CD4-positive, alpha-beta T cell (primary cell): ENCODE results near the gene WDR82. TPM values are rescaled to one million over a fixed set of nuclear protein-coding genes. Genes with fewer than 3 reads are reported as not detected.

Experiments used
- ATAC-seq: fragments of 200-7000 bp; cut with Tn5 transposase; one replicate; pipeline ENCODE4 v1.10.0; 2022; ENCODE audit warnings: mild to moderate bottlenecking; ENCODE audit not compliant: poor library complexity
- CTCF ChIA-PET: fragments of 350-600 bp; sonication (Branson Sonifier 250); formaldehyde crosslinking; loops from one replicate; lab custom pipeline; 2021; ENCODE audit warnings: antibody characterized with exemption, inconsistent platforms; lab: Charles Lee
- POLR2A ChIA-PET: fragments of 350-600 bp; sonication (Branson Sonifier 250); formaldehyde crosslinking; loops from one replicate; lab custom pipeline; 2021; ENCODE audit warnings: antibody characterized with exemption, inconsistent platforms; lab: Charles Lee
- DNase-seq, 14 experiments: peaks; one replicate each; pipeline ENCODE4 v3.0.0-alpha.2; 2013 to 2020; ENCODE audit warnings: mixed read lengths in 2 of 14
- H3K27ac ChIP-seq, 2 donors: one replicate each; pipeline versions ENCODE4 v1.5.1 to v1.7.0; 2013; ENCODE audit warnings: low read length in 2 of 2, low read depth in 1 of 2, mild to moderate bottlenecking in 1 of 2
- H3K27me3 ChIP-seq, 2 experiments: 1 replicate in 1 of 2; 2 replicates in 1 of 2; pipeline versions ENCODE4 v1.6.1 to v1.7.0; 2013; ENCODE audit warnings: low read length in 2 of 2, control low read depth in 1 of 2, mild to moderate bottlenecking in 1 of 2, moderate library complexity in 1 of 2; ENCODE audit not compliant: insufficient read depth in 2 of 2, control insufficient read depth in 1 of 2
- H3K36me3 ChIP-seq: one replicate; pipeline ENCODE4 v1.6.1; 2013; ENCODE audit warnings: low read length, control low read depth; ENCODE audit not compliant: insufficient read depth
- H3K4me1 ChIP-seq: one replicate; pipeline ENCODE4 v1.6.1; 2013; ENCODE audit warnings: low read length, control low read depth; ENCODE audit not compliant: insufficient read depth
- H3K4me3 ChIP-seq: one replicate; pipeline ENCODE4 v1.5.1; 2013; ENCODE audit warnings: mild to moderate bottlenecking, low read length, moderate library complexity
- H3K9me3 ChIP-seq, 2 experiments: 1 replicate in 1 of 2; 2 replicates in 1 of 2; pipeline versions ENCODE4 v1.6.1 to v1.7.0; 2013; ENCODE audit warnings: low read length in 2 of 2, mild to moderate bottlenecking in 2 of 2, control low read depth in 1 of 2, moderate library complexity in 1 of 2; ENCODE audit not compliant: control insufficient read depth in 1 of 2, insufficient read depth in 1 of 2
- H3K27ac Mint-ChIP-seq: one replicate; pipeline ENCODE4 v1.8.0; 2020; ENCODE audit warnings: mixed read lengths
- H3K27me3 Mint-ChIP-seq: one replicate; pipeline ENCODE4 v1.8.0; 2021; ENCODE audit warnings: mixed read lengths
- H3K36me3 Mint-ChIP-seq: one replicate; pipeline ENCODE4 v1.8.0; 2021; ENCODE audit warnings: low read depth, mixed read lengths
- H3K4me1 Mint-ChIP-seq: one replicate; pipeline ENCODE4 v1.8.0; 2021; ENCODE audit warnings: low read depth, mixed read lengths
- H3K4me3 Mint-ChIP-seq: one replicate; pipeline ENCODE4 v1.8.0; 2020; ENCODE audit warnings: mild to moderate bottlenecking, mixed read lengths
- H3K9me3 Mint-ChIP-seq: one replicate; pipeline ENCODE4 v1.8.0; 2020; ENCODE audit warnings: mixed read lengths
- intact Hi-C, 2 experiments: fragments of 100-400 bp; cut with DNase I in 1 of 2; cut with micrococcal nuclease in 1 of 2; formaldehyde crosslinking; loops; one replicate each; pipeline versions ENCODE4 v1.15.1 to v1.9.0; 2023 to 2025; cut with DNase I, micrococcal nuclease
- total RNA-seq, 174 experiments: library from RNA in 2 of 174; stranded (reverse) in 2 of 174; gene quantifications; one replicate each; pipeline ENCODE4 v1.2.3 and lab custom pipeline; 2021 to 2026
- TF ChIP-seq, protein P1 (sequence below): fragments of 200-600 bp; IDR thresholded peaks from one replicate; pipeline ENCODE4 v1.8.0; 2022; ENCODE audit warnings: antibody characterized with exemption, mild to moderate bottlenecking

Gene WDR82
- total RNA-seq, 2 experiments from 2014 or later, result 114 TPM

GRCh38 chr3:52234516-52235447 lies 43.7 kb downstream of the WDR82 start:
- Mint-ChIP-seq H3K4me3 (peak overlapping the region; percentile 69), H3K27ac (peak overlapping the region; percentile 63), H3K27me3 (no peaks in the 10 kb centered on the region), H3K36me3 (peaks cover 73% of the 10 kb centered on the region), H3K4me1 (peaks cover 76% of the 10 kb centered on the region), H3K9me3 (no peaks in the 10 kb centered on the region)
- Histone ChIP-seq H3K36me3 (peaks cover 52% of the 10 kb centered on the region), H3K4me3 (no peak overlapping the region), H3K4me1 (peaks cover 87% of the 10 kb centered on the region), H3K27me3 (no peaks in the 10 kb centered on the region), H3K27ac (peak overlapping the region in 1 of 2 donors; percentile 17), H3K9me3 (no peaks in the 10 kb centered on the region)
- TF ChIP-seq, protein P1, sequence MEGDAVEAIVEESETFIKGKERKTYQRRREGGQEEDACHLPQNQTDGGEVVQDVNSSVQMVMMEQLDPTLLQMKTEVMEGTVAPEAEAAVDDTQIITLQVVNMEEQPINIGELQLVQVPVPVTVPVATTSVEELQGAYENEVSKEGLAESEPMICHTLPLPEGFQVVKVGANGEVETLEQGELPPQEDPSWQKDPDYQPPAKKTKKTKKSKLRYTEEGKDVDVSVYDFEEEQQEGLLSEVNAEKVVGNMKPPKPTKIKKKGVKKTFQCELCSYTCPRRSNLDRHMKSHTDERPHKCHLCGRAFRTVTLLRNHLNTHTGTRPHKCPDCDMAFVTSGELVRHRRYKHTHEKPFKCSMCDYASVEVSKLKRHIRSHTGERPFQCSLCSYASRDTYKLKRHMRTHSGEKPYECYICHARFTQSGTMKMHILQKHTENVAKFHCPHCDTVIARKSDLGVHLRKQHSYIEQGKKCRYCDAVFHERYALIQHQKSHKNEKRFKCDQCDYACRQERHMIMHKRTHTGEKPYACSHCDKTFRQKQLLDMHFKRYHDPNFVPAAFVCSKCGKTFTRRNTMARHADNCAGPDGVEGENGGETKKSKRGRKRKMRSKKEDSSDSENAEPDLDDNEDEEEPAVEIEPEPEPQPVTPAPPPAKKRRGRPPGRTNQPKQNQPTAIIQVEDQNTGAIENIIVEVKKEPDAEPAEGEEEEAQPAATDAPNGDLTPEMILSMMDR, result no peak
- intact Hi-C loops, result loop anchor here in 1 of 2 experiments (5.0 kb wide), 1 partner anchor 173 kb away; no protein-coding TSS in a partner anchor
- CTCF ChIA-PET, result interaction anchor here (0.6 to 4.9 kb wide), 4 partner anchors 13 to 104 kb away, joined by 3 to 62 read pairs (median 7); partner anchors contain the start of gene WDR82
- POLR2A ChIA-PET, result interaction anchor here (6.3 to 17.5 kb wide), 3 partner anchors 11 to 44 kb away, joined by 74 to 293 read pairs (median 134); partner anchors contain the start of genes PPM1M, TLR9 and WDR82
- DNase-seq (no peak), ATAC-seq (no peak)

- TF ChIP-seq, protein P1, result no peak
- H3K4me3 Mint-ChIP-seq, result no peak overlapping the region
- Histone ChIP-seq H3K9me3 (no peaks in the 10 kb centered on the region), H3K4me1 (peaks cover 81% of the 10 kb centered on the region), H3K4me3 (no peak overlapping the region), H3K27ac (no peak overlapping the region), H3K36me3 (peaks cover 61% of the 10 kb centered on the region), H3K27me3 (no peaks in the 10 kb centered on the region)
- peaks cover 75% of the 10 kb centered on the region for H3K36me3 Mint-ChIP-seq
- ChIA-PET POLR2A (interaction anchor here (3.6 to 17.5 kb wide), 4 partner anchors 11 to 44 kb away, joined by 19 to 293 read pairs (median 104); partner anchors contain the start of genes PPM1M, TLR9 and WDR82), CTCF (interaction anchor here (0.8 to 4.9 kb wide), 3 partner anchors 38 to 178 kb away, joined by 3 to 62 read pairs (median 7); partner anchors contain the start of gene WDR82)
- ATAC-seq (no peak), DNase-seq (no peak)
- no peaks in the 10 kb centered on the region for H3K9me3 Mint-ChIP-seq
- peak overlapping the region; percentile 63 for H3K27ac Mint-ChIP-seq
- H3K27me3 Mint-ChIP-seq, result no peaks in the 10 kb centered on the region
- intact Hi-C loops, result loop anchor here in 1 of 2 experiments (1.0 kb wide), 1 partner anchor 105 kb away; no protein-coding TSS in a partner anchor
- H3K4me1 Mint-ChIP-seq, result peaks cover 68% of the 10 kb centered on the region
Measured at GRCh38 chr3:52233968-52234367, 44.5 kb downstream of the WDR82 start.

DNA sequence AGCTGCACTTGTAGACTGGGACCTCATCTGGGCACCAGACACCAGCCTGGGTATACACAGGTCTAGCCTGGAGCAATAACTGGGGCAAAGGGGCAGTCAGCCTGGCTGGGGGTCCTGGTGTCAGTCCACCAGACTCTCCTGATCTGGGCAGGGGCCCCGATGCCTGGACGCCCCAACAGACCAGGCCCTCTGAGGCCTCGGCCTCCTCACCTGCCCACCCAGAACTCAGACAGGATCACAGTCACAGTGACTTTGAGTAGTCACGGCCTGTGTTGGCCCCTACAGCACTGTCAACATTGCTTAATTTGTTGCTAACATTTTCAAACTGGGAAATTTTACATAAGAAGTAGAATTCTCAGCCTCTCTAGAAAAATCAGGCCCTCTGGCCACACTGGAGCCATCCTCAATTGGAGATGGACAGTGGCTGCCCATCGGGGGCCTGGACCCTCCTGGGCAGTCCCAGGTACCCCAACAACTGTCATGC lies 45.3 kb downstream of the WDR82 start:
- H3K9me3 Mint-ChIP-seq, result no peaks in the 10 kb centered on the region
- Histone ChIP-seq H3K4me1 (peaks cover 76% of the 10 kb centered on the region), H3K36me3 (peaks cover 69% of the 10 kb centered on the region), H3K4me3 (no peak overlapping the region), H3K9me3 (no peaks in the 10 kb centered on the region), H3K27ac (peak overlapping the region in 1 of 2 donors; percentile 16), H3K27me3 (no peaks in the 10 kb centered on the region)
- ATAC-seq (no peak), DNase-seq (no peak)
- H3K27me3 Mint-ChIP-seq, result no peaks in the 10 kb centered on the region
- ChIA-PET POLR2A (interaction anchor here (1.7 to 3.6 kb wide), 3 partner anchors 20 to 106 kb away, joined by 6 to 19 read pairs (median 9); partner anchors contain the start of gene WDR82), CTCF (interaction anchor here (1.1 to 4.9 kb wide), 8 partner anchors 10 to 106 kb away, joined by 3 to 62 read pairs (median 12); partner anchors contain the start of gene WDR82)
- H3K36me3 Mint-ChIP-seq, result peaks cover 76% of the 10 kb centered on the region
- H3K4me1 Mint-ChIP-seq, result peaks cover 63% of the 10 kb centered on the region
- H3K27ac Mint-ChIP-seq, result peak overlapping the region; percentile 63
- intact Hi-C loops, result loop anchor here in 1 of 2 experiments (1.0 kb wide), 1 partner anchor 106 kb away; no protein-coding TSS in a partner anchor
- peak overlapping the region; percentile 38 for H3K4me3 Mint-ChIP-seq
- TF ChIP-seq, protein P1, result no peak
